NOMO-1 treated with dmso at 0.1 percent for 144 hours (cell line): ENCODE results near the gene CLIC3.

ENCODE experiments used
- DNase-seq: peaks from one replicate; lab custom pipeline; 2025; ENCODE audit not compliant: unreplicated experiment; lab: John Stamatoyannopoulos, UW

The CLIC3 gene

GRCh38 chr9:136982232-136983051 lies 13.9 kb downstream of the CLIC3 start, which contains the start of gene LCNL1:
LCNL1 (plus strand) TSS chr9:136982993; CDS start chr9:136983587, 594 bp downstream.
- no peak for DNase-seq

- no peak for DNase-seq
Observed at GRCh38 chr9:136981588-136982231, 14.7 kb downstream of the CLIC3 start.

GRCh38 chr9:136980669-136981478 lies 15.5 kb downstream of the CLIC3 start:
- DNase-seq: no peak

GRCh38 chr9:136979769-136980587 lies 16.4 kb downstream of the CLIC3 start:
- DNase-seq: no peak

GRCh38 chr9:136978865-136979544 lies 17.4 kb downstream of the CLIC3 start:
- no peak for DNase-seq

- peak; percentile 35 for DNase-seq
Observed at GRCh38 chr9:136978073-136978864, 18.1 kb downstream of the CLIC3 start.

- no peak for DNase-seq
Observed at GRCh38 chr9:136977649-136978072, 18.7 kb downstream of the CLIC3 start.

GRCh38 chr9:136977223-136977622 lies 19.1 kb downstream of the CLIC3 start, which contains the start of gene PTGDS:
PTGDS (plus strand) TSS chr9:136977504; CDS start chr9:136977579, 75 bp downstream.
- DNase-seq: no peak

GRCh38 chr9:136975644-136976043 lies 20.7 kb downstream of the CLIC3 start:
- no peak for DNase-seq

- DNase-seq: no peak
Observed at GRCh38 chr9:136974817-136975535, 21.4 kb downstream of the CLIC3 start.

GRCh38 chr9:136973618-136974617 lies 22.4 kb downstream of the CLIC3 start:
- DNase-seq: no peak

GRCh38 chr9:136972743-136973142 lies 23.6 kb downstream of the CLIC3 start:
- no peak for DNase-seq

GRCh38 chr9:136972335-136972734 lies 24.0 kb downstream of the CLIC3 start:
- no peak for DNase-seq

- no peak for DNase-seq
Observed at GRCh38 chr9:136971746-136972145, 24.6 kb downstream of the CLIC3 start.

GRCh38 chr9:136970361-136970760 lies 26.0 kb downstream of the CLIC3 start:
- DNase-seq: no peak

- DNase-seq: no peak
Observed at GRCh38 chr9:136969774-136970173, 26.6 kb downstream of the CLIC3 start.

GRCh38 chr9:136969150-136969549 lies 27.2 kb downstream of the CLIC3 start:
- DNase-seq: no peak
